Fibroblast of lung (primary cell): ENCODE measurements around the gene PRSS33.

ENCODE experiments used
- EZH2 ChIP-seq: IDR thresholded peaks from 2 replicates; pipeline ENCODE4 v1.5.1; 2012; ENCODE audit warnings: low read length, control low read depth, mild to moderate bottlenecking; ENCODE audit errors: missing control alignments
- TF ChIP-seq, protein P1 (sequence below), 2 donors: IDR thresholded peaks in 1 of 2; conservative IDR thresholded peaks in 1 of 2; 1 replicate in 1 of 2; 2 replicates in 1 of 2; pipeline ENCODE4 v1.5.1; 2011 to 2012; ENCODE audit warnings: low read length in 2 of 2, control low read depth in 1 of 2, inconsistent platforms in 1 of 2, low read depth in 1 of 2, mild to moderate bottlenecking in 1 of 2

- TF ChIP-seq, protein P1, sequence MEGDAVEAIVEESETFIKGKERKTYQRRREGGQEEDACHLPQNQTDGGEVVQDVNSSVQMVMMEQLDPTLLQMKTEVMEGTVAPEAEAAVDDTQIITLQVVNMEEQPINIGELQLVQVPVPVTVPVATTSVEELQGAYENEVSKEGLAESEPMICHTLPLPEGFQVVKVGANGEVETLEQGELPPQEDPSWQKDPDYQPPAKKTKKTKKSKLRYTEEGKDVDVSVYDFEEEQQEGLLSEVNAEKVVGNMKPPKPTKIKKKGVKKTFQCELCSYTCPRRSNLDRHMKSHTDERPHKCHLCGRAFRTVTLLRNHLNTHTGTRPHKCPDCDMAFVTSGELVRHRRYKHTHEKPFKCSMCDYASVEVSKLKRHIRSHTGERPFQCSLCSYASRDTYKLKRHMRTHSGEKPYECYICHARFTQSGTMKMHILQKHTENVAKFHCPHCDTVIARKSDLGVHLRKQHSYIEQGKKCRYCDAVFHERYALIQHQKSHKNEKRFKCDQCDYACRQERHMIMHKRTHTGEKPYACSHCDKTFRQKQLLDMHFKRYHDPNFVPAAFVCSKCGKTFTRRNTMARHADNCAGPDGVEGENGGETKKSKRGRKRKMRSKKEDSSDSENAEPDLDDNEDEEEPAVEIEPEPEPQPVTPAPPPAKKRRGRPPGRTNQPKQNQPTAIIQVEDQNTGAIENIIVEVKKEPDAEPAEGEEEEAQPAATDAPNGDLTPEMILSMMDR (conservative IDR thresholded peaks at IDR 0.05 in 1 of 2, IDR thresholded peaks at IDR 0.05 in 1 of 2; ENCODE audit: low read depth in 1 of 2, low read length in 2 of 2) = no peak
- no peak for TF ChIP-seq EZH2
Measured at GRCh38 chr16:2766430-2767139, 20.8 kb downstream of the PRSS33 start.
